HEK293 (cell line): ENCODE measurements around the gene EVPLL.
A peak's percentile ranks its signal among the peaks of the same experiment; 100 is the strongest.

ENCODE experiments used
- EGR2 ChIP-seq: fragments of 450-650 bp; formaldehyde crosslinking; IDR thresholded peaks from 2 replicates; pipeline ENCODE4 v1.5.1; 2016; ENCODE audit warnings: low read depth, missing biosample characterization, missing genetic modification characterization
- GLI4 ChIP-seq: fragments of 450-650 bp; formaldehyde crosslinking; IDR thresholded peaks from 2 replicates; pipeline ENCODE4 v1.5.1; 2016; ENCODE audit warnings: missing biosample characterization, missing genetic modification characterization
- IKZF3 ChIP-seq: fragments of 450-650 bp; IDR thresholded peaks from 2 replicates; pipeline ENCODE4 v1.5.0; 2018; ENCODE audit warnings: missing biosample characterization, mild to moderate bottlenecking, missing genetic modification characterization, moderate library complexity
- KLF16 ChIP-seq: fragments of 450-650 bp; formaldehyde crosslinking; IDR thresholded peaks from 2 replicates; pipeline ENCODE4 v1.5.1; 2017; ENCODE audit warnings: missing biosample characterization, missing genetic modification characterization
- KLF8 ChIP-seq: fragments of 450-650 bp; formaldehyde crosslinking; IDR thresholded peaks from 2 replicates; pipeline ENCODE4 v1.5.1; 2016; ENCODE audit warnings: missing biosample characterization, missing genetic modification characterization
- MYNN ChIP-seq: fragments of 450-650 bp; formaldehyde crosslinking; IDR thresholded peaks from 2 replicates; pipeline ENCODE4 v1.5.1; 2016; ENCODE audit warnings: missing biosample characterization, missing genetic modification characterization, borderline replicate concordance
- PATZ1 ChIP-seq: fragments of 450-650 bp; formaldehyde crosslinking; IDR thresholded peaks from 2 replicates; pipeline ENCODE4 v1.5.1; 2016; ENCODE audit warnings: missing biosample characterization, missing genetic modification characterization
- PRDM10 ChIP-seq: fragments of 450-650 bp; formaldehyde crosslinking; IDR thresholded peaks from 2 replicates; pipeline ENCODE4 v1.5.1; 2016; ENCODE audit warnings: missing biosample characterization, missing genetic modification characterization
- PRDM4 ChIP-seq: fragments of 450-650 bp; formaldehyde crosslinking; IDR thresholded peaks from 2 replicates; pipeline ENCODE4 v1.5.1; 2017; ENCODE audit warnings: missing biosample characterization, missing genetic modification characterization
- SP2 ChIP-seq: fragments of 450-650 bp; formaldehyde crosslinking; IDR thresholded peaks from 2 replicates; pipeline ENCODE4 v1.5.1; 2016; ENCODE audit warnings: missing biosample characterization, missing genetic modification characterization
- SP3 ChIP-seq: fragments of 450-650 bp; formaldehyde crosslinking; IDR thresholded peaks from 2 replicates; pipeline ENCODE4 v1.5.1; 2016; ENCODE audit warnings: missing biosample characterization, missing genetic modification characterization
- YY2 ChIP-seq: fragments of 450-650 bp; formaldehyde crosslinking; IDR thresholded peaks from 2 replicates; pipeline ENCODE4 v1.5.1; 2016; ENCODE audit warnings: missing biosample characterization, missing genetic modification characterization
- ZBTB17 ChIP-seq: fragments of 450-650 bp; formaldehyde crosslinking; IDR thresholded peaks from 2 replicates; pipeline ENCODE4 v1.5.1; 2016; ENCODE audit warnings: missing biosample characterization, missing genetic modification characterization
- ZBTB20 ChIP-seq: fragments of 450-650 bp; formaldehyde crosslinking; IDR thresholded peaks from 2 replicates; pipeline ENCODE4 v1.5.1; 2016; ENCODE audit warnings: missing biosample characterization, missing genetic modification characterization
- ZFHX2 ChIP-seq: fragments of 450-650 bp; formaldehyde crosslinking; conservative IDR thresholded peaks from 2 replicates; pipeline ENCODE4 v1.5.1; 2016; ENCODE audit warnings: missing biosample characterization, missing genetic modification characterization
- ZFP69B ChIP-seq: fragments of 450-650 bp; formaldehyde crosslinking; IDR thresholded peaks from 2 replicates; pipeline ENCODE4 v1.5.1; 2016; ENCODE audit warnings: missing biosample characterization, missing genetic modification characterization
- ZNF18 ChIP-seq: fragments of 450-650 bp; formaldehyde crosslinking; IDR thresholded peaks from 2 replicates; pipeline ENCODE4 v1.5.1; 2016; ENCODE audit warnings: missing biosample characterization, missing genetic modification characterization
- ZNF2 ChIP-seq: fragments of 450-650 bp; formaldehyde crosslinking; IDR thresholded peaks from 2 replicates; pipeline ENCODE4 v1.5.1; 2016; ENCODE audit warnings: missing biosample characterization, missing genetic modification characterization
- ZNF324 ChIP-seq: fragments of 450-650 bp; formaldehyde crosslinking; IDR thresholded peaks from 2 replicates; pipeline ENCODE4 v1.5.1; 2016; ENCODE audit warnings: missing biosample characterization, missing genetic modification characterization
- ZNF335 ChIP-seq: fragments of 450-650 bp; formaldehyde crosslinking; conservative IDR thresholded peaks from 2 replicates; pipeline ENCODE4 v1.5.1; 2016; ENCODE audit warnings: missing biosample characterization, missing genetic modification characterization
- ZNF341 ChIP-seq: fragments of 450-650 bp; formaldehyde crosslinking; IDR thresholded peaks from 2 replicates; pipeline ENCODE4; 2016; ENCODE audit warnings: low read depth, missing biosample characterization, missing genetic modification characterization
- ZNF366 ChIP-seq: fragments of 450-650 bp; formaldehyde crosslinking; conservative IDR thresholded peaks from 2 replicates; pipeline ENCODE4 v1.5.1; 2016; ENCODE audit warnings: missing biosample characterization, missing genetic modification characterization
- ZNF394 ChIP-seq: fragments of 450-650 bp; formaldehyde crosslinking; IDR thresholded peaks from 2 replicates; pipeline ENCODE4 v1.5.1; 2016; ENCODE audit warnings: missing biosample characterization, missing genetic modification characterization, mild to moderate bottlenecking, moderate library complexity, borderline replicate concordance
- ZNF398 ChIP-seq: fragments of 450-650 bp; formaldehyde crosslinking; IDR thresholded peaks from 2 replicates; pipeline ENCODE4 v1.5.1; 2017; ENCODE audit warnings: missing biosample characterization, missing genetic modification characterization
- ZNF501 ChIP-seq: fragments of 450-650 bp; formaldehyde crosslinking; IDR thresholded peaks from 2 replicates; pipeline ENCODE4 v1.5.1; 2016; ENCODE audit warnings: missing biosample characterization, missing genetic modification characterization
- ZNF513 ChIP-seq: fragments of 450-650 bp; IDR thresholded peaks from 2 replicates; pipeline ENCODE4 v1.5.1; 2018; ENCODE audit warnings: missing biosample characterization, missing genetic modification characterization
- ZSCAN23 ChIP-seq: fragments of 450-650 bp; formaldehyde crosslinking; IDR thresholded peaks from 2 replicates; pipeline ENCODE4 v1.5.1; 2016; ENCODE audit warnings: missing biosample characterization, missing genetic modification characterization

Gene EVPLL

GRCh38 chr17:18411377-18411864 is 33.8 kb downstream of the EVPLL start (continued):
- peak; percentile 54; the same call in 1 of the 2 replicates for TF ChIP-seq ZNF2 (tag by site-specific recombination)
- TF ChIP-seq ZNF501, result peak; percentile 79; the same call in 1 of the 2 replicates
- TF ChIP-seq ZBTB20 (tag by site-specific recombination), result peak; percentile 39; the same call in 1 of the 2 replicates
- peak; percentile 80 for TF ChIP-seq KLF8 (tag by site-specific recombination)
- peak; percentile 57 for TF ChIP-seq ZNF335
- peak; percentile 79 for TF ChIP-seq ZNF324
- peak; percentile 42; the same call in 1 of the 2 replicates for TF ChIP-seq ZSCAN23
- TF ChIP-seq PRDM4, result peak; percentile 17; the same call in 1 of the 2 replicates
- TF ChIP-seq ZFP69B (tag by site-specific recombination), result peak; percentile 53; the same call in 1 of the 2 replicates
- peak; percentile 92 for TF ChIP-seq SP2
- TF ChIP-seq ZBTB17, result peak; percentile 11; the same call in 1 of the 2 replicates
- TF ChIP-seq ZNF18 (tag by site-specific recombination), result 0 out of 2 replicates have a peak, but pooled peaks have one; percentile 33
- peak; percentile 81 for TF ChIP-seq SP3 (tag by site-specific recombination)
- peak; percentile 91 for TF ChIP-seq ZNF366
- TF ChIP-seq YY2 (tag by site-specific recombination), result peak; percentile 75; the same call in 1 of the 2 replicates
- TF ChIP-seq IKZF3 (tag by site-specific recombination), result peak; percentile 66
- peak; percentile 82 for TF ChIP-seq ZNF341 (tag by site-specific recombination)
- peak; percentile 83 for TF ChIP-seq PATZ1 (tag by site-specific recombination)
- TF ChIP-seq MYNN (tag by site-specific recombination), result peak; percentile 65
- peak; percentile 12; the same call in 1 of the 2 replicates for TF ChIP-seq KLF16 (tag by site-specific recombination)
- TF ChIP-seq GLI4, result peak; percentile 59; the same call in 1 of the 2 replicates
- peak; percentile 98 for TF ChIP-seq EGR2 (tag by site-specific recombination)
- TF ChIP-seq ZNF513 (tag by site-specific recombination), result peak; percentile 31; the same call in 1 of the 2 replicates
- TF ChIP-seq ZNF394 (tag by site-specific recombination), result peak; percentile 31; the same call in 1 of the 2 replicates
- peak; percentile 83 for TF ChIP-seq ZFHX2 (tag by site-specific recombination)
- peak; percentile 78 for TF ChIP-seq ZNF398
- peak; percentile 26; the same call in 1 of the 2 replicates for TF ChIP-seq PRDM10 (tag by site-specific recombination)
